HG03439 (cell line): ENCODE data around the gene FRMD1.

Source experiments
- ATAC-seq: cut with Tn5 transposase; IDR thresholded peaks from one replicate; pipeline ENCODE4 v1.9.1; 2021; ENCODE audit warnings: mild to moderate bottlenecking, moderate library complexity; ENCODE audit not compliant: unreplicated experiment

The FRMD1 gene

DNA sequence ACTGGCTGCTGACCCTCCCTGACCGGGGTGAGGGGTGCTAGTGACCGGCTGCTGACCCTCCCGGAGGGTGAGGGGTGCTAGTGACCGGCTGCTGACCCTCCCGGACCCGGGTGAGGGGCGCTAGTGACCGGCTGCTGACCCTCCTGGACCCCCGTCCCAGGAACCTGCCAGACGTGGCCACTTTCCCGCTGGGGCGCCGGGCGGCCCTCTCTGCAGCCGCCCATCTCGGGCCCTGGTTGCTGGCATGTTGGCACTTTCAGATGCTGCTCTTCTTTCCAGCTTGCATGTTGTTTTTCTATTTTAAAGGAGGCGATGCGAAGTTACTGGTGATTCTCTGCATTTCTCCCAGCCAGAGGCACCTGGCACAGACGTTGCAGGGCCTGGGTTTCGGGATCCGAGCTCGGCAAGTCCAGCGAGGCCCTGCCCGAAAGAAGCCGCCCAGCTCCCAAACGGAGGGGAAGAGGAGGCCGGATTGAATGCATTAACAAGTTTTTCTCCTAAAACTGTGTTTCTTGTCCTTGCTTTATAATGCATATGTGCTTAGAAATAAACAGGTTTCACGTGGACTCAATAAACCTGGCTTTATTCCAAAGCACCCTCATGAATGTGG, 34.4 kb downstream of the FRMD1 start:
- ATAC-seq = no peak

DNA sequence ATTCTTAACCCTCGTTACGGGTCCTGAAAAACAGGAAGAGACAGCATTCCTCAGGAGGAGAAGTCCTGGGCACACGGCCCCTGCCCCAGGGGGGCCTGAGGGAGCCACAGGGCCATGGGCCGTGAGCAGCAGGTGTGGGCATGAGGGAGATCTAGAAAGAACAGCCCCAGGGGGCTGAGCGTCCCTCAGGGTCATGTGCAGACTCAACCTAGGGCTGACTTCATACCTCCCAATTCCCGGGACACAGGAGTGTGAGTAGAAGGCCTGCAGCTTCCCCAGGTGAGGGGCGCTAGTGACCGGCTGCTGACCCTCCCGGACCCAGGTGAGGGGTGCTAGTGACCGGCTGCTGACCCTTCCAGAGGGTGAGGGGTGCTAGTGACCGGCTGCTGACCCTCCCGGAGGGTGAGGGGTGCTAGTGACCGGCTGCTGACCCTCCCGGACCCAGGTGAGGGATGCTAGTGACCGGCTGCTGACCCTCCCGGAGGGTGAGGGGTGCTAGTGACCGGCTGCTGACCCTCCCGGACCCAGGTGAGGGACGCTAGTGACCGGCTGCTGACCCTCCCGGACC, 35.1 kb downstream of the FRMD1 start:
- ATAC-seq = no peak

DNA sequence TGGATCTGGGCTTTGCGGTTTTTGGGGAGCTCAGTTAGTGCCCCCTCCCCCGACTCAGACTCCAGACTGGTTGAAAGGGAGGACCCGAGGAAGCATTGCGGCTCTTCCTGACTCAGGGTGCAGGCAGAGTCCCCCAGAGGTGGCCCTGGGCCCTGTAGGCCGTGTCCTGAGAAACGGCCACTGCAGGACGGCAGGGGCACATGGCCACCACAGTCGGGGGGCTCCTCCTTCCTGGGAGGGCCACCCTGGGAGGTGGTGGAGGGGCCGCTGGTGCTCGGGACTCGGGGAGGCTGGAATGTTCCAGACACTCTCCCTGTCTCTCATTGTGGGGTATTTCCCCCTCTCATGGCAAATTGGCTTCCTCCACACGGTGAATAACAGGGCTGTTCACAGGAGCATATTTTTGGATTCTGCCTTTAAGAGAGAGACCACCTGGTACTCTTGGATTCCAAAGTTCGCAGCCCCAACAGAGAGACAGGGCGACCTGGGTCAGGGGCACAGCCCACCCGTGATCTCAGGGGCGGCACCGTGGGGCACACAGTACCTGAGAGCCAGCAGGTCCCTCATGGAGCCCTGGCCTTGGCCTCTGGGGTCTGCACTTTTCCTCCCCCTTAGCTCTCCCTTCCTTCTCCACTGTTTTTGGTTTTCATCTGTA, 35.7 kb downstream of the FRMD1 start:
- ATAC-seq = no peak

DNA sequence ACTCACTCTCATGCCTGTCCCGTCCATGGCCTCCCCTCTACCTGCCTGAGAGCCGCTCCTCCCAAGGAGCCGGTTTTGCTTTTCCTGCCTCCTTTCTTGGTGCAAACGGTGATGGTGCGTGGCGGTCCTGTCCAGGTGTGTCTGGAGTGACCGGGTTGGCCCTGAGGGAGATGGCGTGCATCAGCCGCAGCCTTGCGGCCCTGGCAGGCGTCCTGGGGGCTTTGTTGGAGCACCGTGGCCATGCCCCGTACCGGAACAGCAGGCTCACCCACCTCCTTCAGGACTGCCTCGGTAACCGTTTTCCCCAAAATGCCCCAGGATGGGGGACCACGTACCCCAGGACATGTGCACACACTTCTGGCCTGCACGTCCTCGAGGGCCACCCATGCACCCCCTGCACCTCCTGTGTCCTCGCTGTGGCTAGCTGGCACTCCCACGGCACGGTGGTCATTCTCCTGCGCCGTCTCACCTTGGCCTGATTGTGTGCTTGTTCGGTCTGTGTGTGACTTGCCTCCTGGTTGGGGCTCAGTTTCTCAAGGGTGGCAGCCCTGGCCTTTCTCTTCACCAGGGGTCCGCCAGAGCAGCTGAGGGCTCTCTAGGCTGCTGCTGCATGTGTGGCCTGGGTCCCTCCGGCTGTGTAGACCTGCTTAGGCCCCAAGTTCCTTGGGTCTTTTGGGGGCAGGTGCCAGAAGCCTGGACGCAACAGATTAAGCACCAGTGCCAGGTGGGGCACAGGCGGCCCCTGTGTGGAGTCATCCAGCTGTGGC, 36.4 kb downstream of the FRMD1 start:
- no peak for ATAC-seq

- no peak for ATAC-seq
Measured at GRCh38 chr6:168041928-168042327, 37.1 kb downstream of the FRMD1 start.

DNA sequence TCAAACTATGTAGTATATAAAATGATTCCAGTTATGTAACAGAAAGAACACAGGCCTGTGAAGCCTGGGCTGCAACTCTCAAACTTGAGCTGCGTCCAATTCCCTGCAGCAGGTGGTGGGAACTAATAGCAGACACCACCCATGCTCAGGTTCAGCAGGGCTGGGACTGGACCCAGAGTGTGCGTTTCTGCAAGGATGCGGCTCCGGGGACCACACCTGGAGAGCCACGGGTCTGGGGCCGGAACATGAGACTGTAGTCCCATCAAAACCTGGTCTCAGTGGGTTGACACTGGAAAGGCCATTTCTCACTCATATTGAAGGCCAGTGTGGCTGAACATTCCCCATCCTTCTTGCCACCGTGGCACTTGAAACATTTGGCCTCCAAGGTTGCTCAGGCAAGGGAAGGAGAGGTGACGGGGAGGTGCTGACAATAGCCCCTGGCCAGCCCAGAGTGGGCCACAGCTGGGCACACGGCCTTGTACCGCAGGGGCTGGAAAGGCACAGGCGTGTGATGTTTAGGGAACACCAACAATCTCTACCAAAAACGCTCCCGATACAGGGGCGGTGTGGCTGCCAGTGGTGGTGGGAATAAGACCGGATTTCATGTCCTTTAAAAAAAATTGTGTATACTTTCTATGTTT, 38.0 kb downstream of the FRMD1 start:
- ATAC-seq = no peak

DNA sequence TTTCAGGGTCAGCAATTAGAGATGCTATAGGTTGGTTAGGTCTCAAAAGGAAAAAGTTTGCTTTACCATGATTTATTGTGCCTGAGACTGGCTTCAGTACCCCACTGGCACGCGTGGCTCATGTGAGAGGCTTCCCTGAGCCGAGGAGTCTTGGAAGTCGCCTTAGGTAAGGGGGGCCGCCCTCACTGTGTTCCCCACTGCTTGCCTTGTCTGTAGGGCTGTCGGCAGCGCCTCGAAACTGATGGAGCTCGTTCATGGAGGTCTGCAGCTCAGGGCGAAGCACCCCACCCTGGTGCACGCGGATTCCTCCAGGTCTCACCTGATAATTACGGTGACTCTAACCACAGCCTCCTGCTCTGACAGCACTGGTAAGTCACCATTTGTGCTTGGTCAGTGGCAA, 39.2 kb downstream of the FRMD1 start:
- ATAC-seq = no peak

DNA sequence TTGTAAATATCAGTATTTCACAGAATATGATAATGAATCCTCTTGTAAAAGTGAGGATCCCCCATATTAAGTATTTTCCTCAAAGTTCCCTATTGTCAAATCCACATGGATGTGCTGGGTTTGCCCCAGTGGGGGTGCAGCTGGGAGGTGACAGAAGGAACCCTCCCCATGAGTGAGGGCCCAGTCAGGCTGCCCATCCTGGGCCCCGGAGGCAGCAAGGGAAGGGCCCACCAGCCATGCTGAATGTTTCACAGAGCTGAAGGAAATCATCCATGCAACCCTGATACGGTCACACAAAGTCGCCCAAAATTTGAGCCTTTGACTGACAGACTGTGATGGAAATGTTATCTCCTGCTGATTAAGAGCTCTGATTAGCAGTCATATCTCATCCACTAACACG, 39.7 kb downstream of the FRMD1 start:
- ATAC-seq = no peak

DNA sequence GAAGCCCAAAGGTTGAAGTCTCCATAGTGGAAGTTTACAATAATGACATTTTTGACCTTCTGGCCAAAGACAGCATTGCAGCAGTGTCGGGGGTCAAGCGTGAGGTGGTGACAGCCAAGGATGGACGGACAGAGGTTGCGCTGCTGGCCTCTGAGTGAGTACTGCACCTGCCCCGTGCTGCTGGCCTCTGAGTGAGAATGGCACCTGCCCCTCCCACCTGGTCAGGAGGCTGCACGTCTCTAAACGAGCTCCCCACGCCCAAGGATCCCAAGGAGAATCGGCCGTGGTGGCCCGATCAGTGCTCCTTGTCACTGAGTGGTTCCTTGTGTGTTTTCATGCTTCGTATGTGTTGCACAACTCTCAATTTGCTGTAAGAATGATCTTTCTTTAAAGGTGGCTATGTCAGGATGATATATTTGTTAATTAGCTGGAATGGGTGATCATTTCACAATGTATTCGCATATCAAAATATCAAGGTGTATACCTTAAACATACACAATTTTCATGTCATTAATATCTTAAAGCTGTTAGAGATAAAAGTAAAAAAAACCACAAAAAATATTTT, 40.4 kb downstream of the FRMD1 start:
- no peak for ATAC-seq

GRCh38 chr6:168037856-168038255, 41.2 kb downstream of the FRMD1 start:
- no peak for ATAC-seq

- no peak for ATAC-seq
Measured at GRCh38 chr6:168037242-168037641, 41.8 kb downstream of the FRMD1 start.

DNA sequence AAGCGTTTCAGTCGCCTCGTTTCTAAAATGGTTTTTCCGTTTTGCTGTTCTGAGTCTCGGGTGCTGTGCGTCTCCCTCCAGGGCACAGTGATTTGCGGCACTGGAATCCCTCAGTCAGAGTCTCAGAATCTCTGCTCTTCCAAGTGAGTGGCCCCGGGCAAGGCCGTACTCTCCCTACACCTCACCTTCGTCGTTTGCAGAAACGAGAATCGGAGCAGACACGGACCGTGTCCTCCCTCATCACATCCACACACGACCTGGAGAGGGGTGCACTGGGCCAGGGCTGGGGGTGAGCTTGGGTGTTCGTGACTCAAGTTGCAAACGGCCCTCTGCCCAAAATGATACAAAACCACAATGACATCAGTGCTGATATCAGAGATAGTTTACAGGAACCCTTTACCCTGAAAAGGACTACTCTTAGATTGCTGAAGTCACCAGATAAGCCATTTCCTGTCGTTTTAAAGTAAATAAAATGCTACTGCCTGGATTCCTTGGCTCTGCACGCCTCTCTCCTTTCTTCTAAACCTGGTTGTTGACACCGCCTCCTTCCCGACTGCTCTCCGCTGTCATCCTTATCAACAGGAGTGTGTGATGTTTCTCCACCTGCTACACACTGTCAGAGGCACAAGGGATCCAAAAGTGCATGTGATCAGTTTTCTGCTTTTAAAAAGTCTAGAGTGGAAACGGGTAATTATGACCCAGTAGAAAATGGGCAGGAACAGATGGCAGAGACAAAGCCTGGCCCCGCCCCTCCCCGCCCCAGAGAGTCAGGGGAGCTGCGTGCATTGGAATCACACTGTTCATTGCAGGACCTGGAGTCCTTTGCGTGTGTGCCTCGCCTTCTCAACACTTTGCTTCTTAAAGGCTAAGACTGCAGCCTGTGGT, 43.1 kb downstream of the FRMD1 start:
- no peak for ATAC-seq

DNA sequence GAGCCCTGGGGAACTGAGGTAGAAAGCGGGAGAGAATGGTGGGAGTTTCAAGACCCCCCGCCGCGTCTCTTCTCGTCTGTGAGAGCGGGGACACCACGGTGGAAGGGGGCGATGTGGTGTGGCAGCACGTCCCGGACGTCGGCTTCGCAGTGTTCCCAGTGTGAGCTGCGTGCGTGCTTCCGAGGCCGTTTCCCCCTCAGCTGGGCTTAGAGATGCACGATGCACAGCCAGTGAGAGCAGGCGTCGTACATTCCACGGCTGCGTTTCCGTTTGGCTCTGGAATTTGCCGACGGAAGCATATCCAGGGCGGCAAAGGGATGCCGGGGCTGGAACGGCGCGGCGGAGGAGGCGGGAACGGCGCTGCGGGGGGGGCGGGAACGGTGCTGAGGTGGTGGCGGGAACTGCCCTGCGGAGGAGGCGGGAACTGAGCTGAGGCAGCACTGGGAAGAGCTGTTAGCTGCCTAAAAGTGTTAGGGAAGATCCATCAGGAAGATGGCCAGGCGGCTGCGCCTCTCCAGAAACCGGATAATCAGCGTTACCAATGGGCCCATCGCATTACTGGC, 43.8 kb downstream of the FRMD1 start:
- no peak for ATAC-seq

- no peak for ATAC-seq
Measured at GRCh38 chr6:168034537-168034936, 44.5 kb downstream of the FRMD1 start.

DNA sequence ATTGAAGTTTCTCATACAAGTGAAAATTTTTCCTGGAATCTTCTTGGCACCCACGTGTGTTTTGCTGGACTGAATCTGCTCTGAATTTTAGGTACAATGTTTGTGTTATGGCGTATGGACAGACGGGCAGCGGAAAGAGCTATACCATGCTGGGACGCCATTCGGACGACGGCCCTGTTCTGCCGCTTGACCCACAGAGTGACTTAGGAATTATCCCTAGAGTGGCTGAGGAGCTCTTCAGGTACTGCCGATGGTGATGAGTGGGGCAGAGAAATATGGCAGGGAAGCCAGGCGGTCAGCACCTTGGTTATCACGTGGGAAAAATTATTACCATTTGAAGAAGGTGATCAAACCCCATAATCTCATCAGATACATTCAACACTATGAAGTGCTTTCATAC, 45.2 kb downstream of the FRMD1 start:
- no peak for ATAC-seq

DNA sequence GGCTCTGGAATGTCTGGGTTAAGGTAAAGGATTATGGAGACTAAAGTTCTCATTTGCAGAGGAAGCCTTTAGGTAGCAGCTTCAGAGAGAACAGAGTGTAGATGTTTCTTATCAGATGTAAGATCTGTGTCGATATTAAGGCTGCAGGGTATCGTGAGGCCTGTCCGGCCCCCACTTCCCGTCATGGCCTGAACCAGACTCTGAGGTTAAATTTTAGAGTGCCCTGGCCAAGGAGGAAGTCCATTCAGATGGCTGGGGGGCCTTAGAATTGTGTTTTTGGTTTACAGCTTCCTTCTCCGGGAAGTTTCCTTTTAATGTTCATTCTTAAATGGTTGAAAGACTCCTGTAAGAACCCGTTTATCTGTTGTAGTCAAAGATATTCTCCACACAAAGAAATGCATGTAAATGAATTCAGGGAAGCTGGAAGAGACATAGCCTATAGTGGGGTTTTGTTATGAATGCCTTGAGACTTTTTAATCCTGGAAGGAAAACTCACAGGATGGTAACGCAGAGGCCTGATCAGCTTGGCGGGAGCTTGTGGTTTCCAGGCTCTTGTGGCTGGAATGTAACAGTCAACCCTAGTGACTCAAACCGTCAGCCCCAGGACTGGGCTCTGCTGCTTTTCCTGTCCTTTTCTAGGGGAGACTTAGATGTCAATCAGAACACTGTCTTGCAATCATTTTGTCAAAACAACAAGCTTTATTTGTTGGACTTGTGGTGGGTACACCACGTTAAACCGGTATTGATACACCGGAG, 46.8 kb downstream of the FRMD1 start:
- no peak for ATAC-seq

- no peak for ATAC-seq
Measured at GRCh38 chr6:168031411-168031971, 47.5 kb downstream of the FRMD1 start.

DNA sequence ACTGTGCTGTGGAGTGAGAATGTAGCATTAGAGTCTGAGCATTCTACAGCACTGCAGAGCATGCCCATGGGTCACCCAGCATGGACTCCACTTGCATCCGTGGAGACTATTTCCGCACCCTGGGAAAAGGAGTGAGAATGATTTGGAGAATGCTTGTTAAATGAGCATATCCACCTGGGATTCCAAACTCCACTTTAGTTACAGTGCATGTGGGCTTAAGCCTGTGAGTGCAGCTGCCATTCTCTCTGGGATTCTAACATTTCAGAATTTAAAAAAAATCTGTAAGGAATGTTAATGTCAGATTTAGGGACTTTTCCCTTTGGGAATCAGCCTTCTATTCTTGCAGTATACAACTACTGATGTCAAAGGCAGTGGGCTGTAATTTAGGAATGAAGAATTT, 48.1 kb downstream of the FRMD1 start:
- no peak for ATAC-seq
